GM18505 (cell line): ENCODE data around the gene LENEP.
"Not testable (repeated sequence)": the region's sequence is repeated elsewhere in the genome, so short reads cannot be mapped to it uniquely, and the experiment has no call there.

Source experiments
- ATAC-seq: cut with Tn5 transposase; IDR thresholded peaks from one replicate; pipeline ENCODE4 v1.9.1; 2021; ENCODE audit not compliant: unreplicated experiment
- POLR2A ChIP-seq: IDR thresholded peaks from 4 replicates; pipeline ENCODE4 v1.6.1; 2011; ENCODE audit warnings: borderline replicate concordance; ENCODE audit not compliant: insufficient read depth, insufficient read length; ENCODE audit errors: extremely low read depth

LENEP gene

DNA sequence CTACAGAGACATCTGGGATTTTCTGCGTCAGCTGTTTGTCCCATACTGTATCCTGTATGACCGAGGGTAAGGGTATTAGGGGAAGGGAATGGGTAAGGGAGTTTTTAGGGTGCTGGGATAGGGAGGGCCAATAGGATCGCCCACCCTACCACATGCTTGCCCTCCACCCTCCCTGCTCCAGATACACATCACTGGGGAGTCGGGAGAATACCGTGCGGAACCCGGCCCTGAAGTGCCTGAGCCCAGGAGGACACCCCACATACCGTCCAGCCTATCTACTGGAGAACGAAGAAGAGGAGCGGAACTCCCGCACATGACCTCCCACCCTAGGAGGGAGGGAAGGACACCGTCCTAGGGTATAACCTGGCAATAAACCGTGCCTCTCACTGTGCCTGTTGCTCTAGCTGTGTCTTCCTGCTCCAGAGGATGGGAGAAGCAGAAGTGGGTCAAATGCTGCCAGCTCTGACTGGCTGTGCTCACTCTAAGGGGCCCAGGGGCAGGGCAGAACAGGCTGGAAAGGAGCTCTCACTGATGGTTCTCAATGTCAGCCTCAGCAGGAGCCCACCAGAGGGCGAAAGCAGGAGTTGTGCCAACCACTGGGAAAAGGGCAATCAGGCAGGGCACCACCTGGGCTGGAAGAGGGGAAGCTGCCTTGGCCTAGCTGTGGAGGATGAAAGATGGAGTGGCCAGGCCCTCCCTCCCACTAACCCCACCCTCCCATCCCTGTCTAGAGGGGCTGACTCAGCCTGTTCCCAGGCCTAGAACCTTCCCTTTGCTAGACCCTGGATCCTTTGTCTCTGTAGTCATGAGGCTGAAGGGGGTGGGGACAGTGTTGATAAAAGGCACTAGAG, 440 bp upstream of the LENEP start:
- ATAC-seq: no peak
- TF ChIP-seq POLR2A: no peak

DNA sequence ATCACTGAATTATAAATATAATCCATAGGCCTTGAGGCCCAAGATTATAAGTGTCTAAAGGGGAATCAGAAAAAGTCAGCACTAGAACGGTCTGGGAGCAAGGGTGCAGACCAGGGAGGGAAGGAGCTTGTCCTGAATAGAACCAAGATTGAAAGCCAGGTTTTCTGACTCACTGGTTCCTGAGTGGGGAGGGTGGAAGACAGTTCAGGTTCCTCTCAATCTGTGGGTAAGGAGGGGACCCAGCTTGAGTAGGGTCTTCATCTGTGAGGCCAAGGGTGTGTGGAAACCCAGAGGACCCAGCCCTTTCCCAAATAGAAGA, 842 bp downstream of the LENEP start:
- ATAC-seq: no peak
- TF ChIP-seq POLR2A: no peak

DNA sequence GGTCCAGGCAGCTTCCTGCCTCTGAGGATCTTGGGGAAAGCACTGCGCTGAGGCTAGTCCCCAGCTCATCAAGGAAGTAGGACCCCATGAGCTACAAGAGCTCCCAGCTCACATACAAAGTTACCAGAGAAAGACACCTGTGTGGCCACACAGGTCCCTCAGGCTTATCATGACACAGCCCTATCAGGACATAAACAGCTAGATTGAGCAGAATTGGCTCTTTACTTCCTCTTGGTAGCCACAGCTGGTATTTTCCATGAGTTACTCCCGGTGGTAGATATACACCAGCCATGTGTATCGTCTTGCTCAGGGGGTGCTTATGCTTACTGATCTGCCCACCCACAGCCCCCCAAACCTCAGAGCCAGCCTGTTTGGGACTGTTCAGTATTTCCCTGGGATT, 1.2 kb downstream of the LENEP start:
- TF ChIP-seq POLR2A: no peak
- no peak for ATAC-seq

DNA sequence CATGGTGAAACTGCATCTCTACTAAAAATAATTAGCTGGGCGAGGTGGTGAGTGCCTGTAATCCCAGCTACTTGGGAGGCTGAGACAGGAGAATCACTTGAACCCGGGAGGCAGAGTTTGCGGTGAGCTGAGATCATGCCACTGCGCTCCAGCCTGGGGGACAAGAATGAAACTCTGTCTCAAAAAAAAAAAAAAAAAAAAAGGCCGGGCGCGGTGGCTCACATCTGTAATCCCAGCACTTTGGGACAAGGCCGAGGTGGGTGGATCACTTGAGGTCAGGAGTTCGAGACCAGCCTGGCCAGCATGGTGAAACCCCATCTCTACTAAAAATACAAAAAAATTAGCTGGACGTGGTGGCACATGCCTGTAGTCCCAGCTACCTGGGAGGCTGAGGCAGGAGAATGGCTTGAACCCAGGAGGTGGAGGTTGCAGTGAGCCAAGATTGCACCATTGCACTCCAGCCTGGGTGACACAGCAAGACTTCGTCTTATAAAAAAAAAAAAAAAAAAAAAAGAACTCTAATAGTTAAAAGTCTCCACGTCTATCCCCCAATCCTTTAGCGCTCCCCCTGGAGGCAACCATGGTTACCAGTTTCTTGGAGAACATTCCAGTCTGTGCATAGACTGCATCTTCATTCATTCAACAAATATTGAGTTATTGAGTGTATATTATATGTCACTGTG, 2.1 kb downstream of the LENEP start:
- not testable (repeated sequence) for ATAC-seq

DNA sequence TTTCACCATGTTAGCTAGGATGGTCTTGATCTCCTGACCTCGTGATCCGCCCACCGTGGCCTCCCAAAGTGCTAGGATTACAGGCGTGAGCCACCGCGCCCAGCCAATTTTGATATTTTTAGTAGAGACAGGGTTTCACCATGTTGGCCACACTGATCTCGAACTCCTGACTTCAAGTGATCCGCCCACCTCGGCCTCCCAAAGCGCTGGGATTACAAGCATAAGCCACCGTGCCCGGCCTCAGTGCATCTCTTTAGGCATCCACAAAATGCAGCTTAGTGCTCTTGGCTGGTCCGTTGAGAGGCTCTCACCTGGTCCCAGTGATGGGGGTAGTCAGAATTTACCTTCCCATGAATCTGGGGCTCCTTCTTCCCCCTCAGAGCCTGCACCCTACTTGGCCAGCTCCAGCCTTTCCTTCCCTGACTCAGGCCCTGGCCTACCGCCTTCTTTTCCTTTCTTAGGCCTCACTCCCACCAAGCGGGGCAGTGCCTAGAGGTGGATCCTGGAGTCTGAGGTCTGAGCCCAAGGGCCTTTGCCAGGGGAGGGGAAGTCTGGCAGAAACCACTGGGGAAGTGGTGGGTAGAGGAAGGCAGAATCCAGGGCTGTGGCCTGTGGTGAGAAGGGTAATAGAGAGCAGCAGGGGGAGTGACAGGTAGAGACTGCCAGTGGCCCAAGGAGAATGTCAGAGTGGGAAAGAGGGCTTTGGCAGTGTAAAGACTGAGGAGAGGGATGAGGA, 3.7 kb downstream of the LENEP start:
- TF ChIP-seq POLR2A: no peak
- no peak for ATAC-seq

DNA sequence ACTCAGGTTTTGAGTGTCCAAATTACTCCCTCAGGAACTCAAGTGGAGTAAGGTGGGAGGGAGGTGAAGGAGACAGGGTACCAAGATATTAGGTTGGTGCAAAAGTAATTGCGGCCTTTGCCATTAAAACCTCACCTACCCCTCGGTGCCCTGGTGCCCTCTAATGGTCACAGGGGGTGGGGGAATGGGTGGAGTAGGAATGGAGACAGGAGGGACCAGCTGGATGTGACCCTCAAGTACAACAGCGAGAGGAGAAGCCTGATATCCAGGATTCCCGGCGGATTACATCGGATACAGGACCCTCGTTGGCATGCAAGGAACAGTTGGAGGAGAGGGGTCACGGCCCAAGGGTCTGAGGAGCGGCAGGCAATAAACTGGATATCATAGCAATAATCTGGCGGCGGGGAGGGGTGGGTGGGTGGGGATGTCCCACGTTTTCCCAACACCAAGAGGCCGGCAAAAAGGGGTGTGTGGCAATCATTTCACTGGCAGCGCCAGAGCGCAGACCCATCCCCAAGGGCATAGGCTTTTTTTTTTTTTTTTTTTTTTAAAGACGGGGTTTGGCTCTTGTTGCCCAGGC, 4.9 kb downstream of the LENEP start:
- ATAC-seq: no peak
- no peak for TF ChIP-seq POLR2A

DNA sequence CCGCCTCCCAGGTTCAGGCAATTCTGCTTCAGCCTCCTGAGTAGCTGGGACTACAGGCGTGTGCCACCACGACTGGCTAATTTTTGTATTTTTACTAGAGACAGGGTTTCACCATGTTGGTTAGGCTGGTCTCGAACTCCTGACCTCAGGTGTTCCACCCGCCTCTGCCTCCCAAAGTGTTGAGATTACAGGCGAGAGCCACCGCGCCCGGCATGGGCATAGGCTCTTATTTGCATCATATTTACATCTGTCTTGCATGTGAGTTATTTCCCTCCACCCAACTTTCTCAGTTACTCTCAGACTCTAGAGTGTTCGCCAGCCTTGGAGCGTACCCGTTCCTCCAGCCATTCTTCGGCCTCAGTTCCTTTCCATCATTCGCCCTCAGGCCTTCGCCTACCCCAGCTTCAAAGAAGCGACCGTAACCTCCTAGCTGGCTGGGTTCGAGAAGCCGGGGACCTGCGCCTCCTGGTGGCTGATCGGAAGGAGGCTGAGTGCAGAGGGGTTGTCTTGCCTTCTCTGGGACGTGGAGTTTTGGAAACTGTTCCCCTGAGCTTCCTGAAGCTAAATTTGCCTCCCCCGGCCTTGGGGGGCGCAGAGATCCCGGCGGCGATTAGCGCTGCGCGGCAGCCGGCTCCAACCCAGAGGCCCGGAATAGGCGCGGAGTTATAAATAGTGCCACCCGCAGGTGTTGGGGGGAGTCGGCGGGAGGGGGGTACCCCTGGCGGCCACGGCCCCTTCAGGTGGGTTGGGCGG, 5.6 kb downstream of the LENEP start:
- no peak for ATAC-seq
- peak; percentile 76 for TF ChIP-seq POLR2A

DNA sequence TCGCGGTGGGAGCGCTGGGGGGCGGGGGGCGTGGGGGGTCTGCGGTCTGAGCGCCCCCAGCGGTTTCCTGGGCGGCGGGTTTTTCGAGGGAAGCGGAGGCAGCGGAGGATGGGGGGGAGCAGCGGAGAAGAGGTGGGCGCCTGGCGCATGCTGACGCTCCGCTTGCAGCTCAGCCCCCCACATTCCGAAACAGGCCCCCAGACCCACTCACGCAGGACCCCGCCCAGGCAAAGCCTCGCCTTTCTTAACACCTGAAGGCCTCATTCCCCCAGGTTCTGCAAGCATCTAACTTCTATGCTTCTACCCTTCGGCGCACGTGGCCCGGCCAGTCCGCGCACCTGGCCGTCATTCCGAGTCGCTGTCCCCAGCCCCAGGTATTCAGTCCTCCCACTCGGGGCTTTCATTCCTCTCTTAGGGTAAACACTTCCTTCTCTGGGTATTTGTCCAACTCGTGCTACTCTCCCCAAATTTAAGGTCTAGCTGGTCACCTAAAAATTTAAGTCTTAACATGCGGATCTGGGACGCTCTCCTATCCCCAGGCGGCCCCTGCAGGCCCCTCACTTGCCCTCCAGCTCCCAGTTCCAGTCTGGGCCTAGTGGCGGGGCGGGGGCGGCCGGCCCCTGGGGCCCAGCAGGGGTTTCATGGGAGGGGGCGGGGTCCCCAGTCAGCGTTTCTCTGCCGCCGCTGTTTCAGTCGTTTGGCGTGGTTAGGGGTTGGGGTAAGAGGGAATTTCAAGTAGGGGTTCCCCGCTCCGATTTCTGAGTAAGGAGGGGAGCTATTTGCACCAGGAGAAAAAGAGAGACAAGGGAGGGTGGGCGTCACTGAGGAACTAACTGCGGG, 6.4 kb downstream of the LENEP start:
- peak; percentile 10 for TF ChIP-seq POLR2A
- no peak for ATAC-seq

DNA sequence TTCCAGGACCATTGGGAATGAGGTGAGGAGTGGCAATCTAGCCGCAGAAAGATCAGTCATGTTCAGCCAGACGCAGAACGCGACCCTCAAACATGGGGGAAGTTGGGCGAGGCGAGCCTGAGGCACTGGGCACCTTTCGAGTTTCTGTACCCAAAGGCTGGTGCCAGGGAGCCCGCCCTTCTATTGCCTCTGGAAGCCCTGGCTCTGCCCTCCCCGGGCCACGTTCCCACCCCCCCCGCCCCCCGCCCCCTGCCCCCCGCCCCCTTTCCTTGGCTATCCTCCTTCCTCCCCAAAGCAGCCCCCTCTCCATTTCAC, 7.0 kb downstream of the LENEP start:
- ATAC-seq: no peak
- no peak for TF ChIP-seq POLR2A

DNA sequence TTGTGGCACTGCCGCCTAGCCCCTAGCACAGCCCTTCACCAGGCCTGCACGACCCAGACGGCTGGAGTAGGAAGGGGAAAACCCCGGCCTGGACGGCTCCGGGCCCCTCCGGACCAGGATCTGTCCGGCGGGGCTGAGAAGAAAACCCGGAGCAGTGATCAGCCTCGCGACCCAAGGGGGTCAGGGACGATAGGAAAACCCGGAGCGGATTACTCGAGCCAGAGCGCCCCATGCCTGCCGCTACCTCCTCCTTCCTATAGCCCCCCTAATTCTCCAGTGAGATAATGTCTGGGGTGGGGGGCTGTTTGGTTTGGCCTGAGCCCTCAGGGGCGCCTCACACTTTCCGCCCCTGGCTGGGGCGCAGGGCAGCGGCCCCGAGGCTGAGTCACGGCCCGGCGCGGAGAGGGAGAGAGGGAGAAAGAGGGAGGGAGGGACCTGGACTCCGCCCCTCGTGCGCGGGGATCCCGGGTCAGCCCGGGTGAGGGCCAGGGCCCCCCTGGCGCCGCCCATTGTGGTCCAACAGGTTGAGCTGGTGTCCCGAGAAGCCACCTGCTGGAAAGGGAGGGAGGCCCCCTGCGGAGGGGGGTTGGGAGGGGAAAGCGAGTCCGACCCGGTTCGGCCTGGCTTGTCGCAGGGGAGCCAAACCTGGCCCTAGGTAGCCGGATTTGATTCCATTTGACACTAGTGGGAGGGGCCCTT, 7.5 kb downstream of the LENEP start:
- TF ChIP-seq POLR2A: peak; percentile 63
- peak; percentile 38 for ATAC-seq

DNA sequence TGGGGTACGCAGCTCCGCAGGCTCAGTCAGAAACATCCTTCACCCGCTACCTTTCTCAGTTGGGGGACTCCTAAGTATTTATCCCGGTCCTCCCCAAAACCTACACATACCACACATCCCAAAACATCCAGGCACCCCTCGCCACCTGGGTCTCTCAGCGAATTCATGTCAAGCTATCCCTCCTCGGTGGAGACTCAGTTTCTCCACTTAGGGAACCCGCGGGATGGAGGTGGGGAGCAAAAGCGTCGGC, 8.0 kb downstream of the LENEP start:
- no peak for TF ChIP-seq POLR2A
- no peak for ATAC-seq
